GM20000 (cell line): ENCODE data around the gene PGAM1.
"Not testable (repeated sequence)": the region's sequence is repeated elsewhere in the genome, so short reads cannot be mapped to it uniquely, and the experiment has no call there.

Source experiments
- DNase-seq: peaks from one replicate; pipeline ENCODE4 v3.0.0; 2012; ENCODE audit warnings: low spot score
- TF ChIP-seq, protein P1 (sequence below): IDR thresholded peaks from 2 replicates; pipeline ENCODE4 v1.5.1; 2012; ENCODE audit warnings: mild to moderate bottlenecking, control low read depth; ENCODE audit errors: extremely low read depth, missing control alignments

Gene PGAM1

DNA sequence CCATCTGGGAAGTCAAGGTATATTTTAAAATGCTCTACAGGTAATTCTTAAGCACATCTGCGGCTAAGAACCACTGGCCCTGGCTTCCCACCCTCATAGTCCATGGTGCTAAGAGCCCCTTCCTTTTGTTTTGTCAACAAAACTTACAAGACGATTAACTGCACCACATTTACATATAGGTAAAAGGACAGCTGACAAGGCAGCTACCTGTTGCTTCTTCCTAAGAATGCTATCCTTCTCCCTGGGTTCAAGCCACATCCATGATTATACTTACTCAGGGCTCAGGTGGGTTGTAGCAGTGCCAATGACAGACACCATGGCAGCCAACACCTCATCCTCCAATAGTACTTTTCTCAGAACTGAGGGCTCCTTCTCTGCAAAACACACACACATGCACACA, 36.3 kb downstream of the PGAM1 start:
- TF ChIP-seq, protein P1, sequence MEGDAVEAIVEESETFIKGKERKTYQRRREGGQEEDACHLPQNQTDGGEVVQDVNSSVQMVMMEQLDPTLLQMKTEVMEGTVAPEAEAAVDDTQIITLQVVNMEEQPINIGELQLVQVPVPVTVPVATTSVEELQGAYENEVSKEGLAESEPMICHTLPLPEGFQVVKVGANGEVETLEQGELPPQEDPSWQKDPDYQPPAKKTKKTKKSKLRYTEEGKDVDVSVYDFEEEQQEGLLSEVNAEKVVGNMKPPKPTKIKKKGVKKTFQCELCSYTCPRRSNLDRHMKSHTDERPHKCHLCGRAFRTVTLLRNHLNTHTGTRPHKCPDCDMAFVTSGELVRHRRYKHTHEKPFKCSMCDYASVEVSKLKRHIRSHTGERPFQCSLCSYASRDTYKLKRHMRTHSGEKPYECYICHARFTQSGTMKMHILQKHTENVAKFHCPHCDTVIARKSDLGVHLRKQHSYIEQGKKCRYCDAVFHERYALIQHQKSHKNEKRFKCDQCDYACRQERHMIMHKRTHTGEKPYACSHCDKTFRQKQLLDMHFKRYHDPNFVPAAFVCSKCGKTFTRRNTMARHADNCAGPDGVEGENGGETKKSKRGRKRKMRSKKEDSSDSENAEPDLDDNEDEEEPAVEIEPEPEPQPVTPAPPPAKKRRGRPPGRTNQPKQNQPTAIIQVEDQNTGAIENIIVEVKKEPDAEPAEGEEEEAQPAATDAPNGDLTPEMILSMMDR: no peak
- no peak for DNase-seq

DNA sequence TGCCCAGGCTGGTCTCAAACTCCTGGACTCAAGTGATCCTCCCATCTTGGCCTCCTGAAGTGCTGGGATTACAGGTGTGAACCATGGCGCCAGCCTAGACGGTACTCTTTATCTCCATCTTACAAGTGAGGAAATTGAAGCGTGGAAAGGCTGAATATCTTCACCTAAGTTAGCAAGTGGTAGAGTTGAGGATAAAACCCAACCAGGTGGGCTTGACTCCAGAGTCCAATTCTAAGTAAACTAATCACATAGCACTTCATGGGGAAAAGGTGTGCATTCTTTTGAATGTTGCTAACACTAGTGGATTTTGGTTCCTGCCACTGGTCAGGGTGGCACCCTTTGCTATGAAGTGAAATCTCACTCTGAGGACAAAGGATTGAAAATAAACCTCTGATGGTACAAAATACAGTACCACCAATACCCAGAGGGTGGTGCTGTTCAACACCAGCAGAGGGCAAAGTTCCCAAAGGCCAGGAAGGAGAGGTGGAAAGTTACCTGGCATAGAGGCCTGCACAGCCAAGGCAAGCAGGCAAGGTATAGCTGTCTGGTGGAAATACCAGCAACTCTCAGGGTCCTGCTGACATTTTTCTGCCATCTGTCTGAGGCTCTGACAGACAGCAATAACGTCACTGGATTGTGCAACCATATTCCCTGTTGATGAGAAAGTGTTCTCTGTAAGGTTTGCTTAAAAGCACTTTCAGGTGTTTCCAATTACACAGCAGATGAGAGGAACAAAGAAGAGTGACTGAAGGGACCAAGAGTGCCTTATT, 37.6 kb downstream of the PGAM1 start:
- DNase-seq: peak; percentile 54
- TF ChIP-seq, protein P1: peak; percentile 59

DNA sequence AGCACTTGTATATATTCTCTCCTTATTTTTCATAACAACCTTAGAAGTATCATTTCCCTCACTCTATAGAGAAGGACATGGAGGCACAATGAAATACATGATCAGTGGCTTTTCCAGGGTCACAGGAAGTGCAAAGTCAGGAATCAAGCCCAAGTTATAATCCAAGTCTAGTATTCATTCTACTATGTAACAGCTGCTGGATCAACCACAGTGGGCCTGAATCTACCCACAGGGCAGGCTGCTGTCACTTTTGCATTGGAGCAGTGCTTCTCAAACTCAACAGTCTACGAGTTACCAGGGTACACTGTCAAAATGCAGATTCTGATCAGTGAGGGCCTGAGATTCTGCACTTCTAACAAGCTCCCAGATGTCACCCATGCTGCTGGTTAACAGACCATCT, 38.2 kb downstream of the PGAM1 start:
- DNase-seq: no peak
- TF ChIP-seq, protein P1: no peak

DNA sequence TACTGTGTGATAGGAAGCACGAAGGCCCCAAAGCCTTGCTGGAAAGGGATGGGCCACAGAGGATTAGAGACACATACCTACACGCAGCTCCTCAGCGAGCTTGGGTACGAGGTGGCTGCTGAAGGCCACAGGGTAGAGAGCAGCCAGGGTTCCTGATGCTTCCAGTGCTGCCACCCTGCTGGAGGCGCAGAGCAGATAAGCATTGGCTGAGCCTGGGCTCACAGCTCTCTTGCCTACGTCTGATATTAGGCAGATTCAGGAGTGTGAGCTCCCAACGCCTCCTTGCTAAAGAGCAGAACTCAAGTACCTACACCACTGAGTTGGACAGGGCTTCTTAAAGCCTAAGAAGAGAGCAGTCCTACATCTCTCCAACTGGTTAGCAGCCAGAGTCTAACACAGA, 40.0 kb downstream of the PGAM1 start:
- TF ChIP-seq, protein P1: no peak
- no peak for DNase-seq

DNA sequence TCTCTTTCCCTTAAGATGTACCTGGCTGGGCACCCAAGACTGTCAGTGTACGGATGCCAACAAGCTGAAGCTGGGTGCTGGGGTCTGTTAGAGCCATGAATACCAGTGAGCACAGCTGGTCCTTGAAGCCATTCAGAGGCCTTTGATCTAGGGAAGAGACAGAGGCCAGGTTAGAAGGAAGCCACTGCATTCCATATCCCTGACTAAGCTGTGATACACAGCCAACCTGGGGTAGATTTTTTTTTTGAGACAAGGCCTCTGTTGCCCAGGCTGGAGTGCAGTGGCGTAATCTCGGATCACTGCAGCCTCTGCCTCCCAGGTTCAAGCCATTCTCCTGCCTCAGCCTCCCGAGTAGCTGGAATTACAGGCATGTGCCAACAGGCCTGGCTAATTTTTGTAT, 40.8 kb downstream of the PGAM1 start:
- no peak for DNase-seq
- TF ChIP-seq, protein P1: no peak

DNA sequence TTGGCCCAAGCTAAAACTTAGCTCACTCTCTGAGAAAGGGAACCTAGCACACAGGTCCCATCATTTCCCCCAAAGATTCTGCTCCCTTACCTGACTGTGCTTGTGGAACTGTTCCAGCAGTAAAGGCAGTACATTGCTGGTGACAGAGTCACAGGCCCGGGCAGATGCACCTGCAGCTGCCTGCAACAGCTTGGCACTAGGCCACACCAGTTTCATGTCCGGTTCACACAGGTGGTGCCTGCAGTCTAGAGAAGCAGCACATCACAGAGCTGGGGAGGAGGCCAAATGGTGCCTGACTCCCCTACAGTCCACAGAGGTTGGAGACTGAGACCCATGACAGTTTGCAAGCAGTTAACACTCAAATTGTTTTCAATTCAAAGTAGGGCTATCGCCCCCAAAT, 42.2 kb downstream of the PGAM1 start:
- TF ChIP-seq, protein P1: no peak
- DNase-seq: no peak

DNA sequence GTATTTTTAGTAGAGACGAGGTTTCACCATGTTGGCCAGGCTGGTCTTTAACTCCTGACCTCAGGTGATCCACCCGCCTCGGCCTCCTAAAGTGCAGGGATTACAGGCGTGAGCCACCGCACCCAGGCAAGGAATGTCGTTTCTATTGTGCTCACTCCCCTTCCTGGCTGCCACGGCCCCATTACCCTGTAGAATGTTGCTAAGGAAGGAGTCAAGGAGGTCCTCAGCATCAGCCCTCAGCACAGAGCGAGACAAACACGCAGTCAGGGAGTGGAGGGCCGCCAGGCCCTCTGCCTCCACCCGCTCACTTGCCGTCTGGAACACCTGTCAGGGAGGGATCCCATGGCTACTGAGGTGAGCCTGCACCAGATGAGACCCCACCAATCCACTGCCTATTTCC, 42.8 kb downstream of the PGAM1 start:
- DNase-seq: not testable (repeated sequence)

DNA sequence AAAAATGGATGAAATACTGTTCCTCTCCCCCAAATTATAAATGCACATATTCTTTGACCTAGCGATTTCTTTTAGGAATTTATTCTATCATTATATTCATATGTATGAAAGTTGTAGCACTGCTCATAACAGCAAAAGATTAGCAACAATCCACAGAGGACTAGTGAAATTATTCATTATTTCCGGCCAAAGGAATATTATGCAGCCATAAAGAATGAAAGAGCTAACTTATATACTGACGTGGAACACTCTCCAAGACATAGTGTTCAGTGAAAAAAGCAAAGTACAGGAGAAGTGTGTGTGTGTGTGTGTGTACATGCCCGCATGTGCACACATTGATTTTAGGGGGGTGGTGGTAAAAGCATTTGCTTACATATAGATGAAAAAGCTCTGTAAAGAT, 48.9 kb downstream of the PGAM1 start:
- no peak for DNase-seq
- TF ChIP-seq, protein P1: no peak
